B cell (primary cell): ENCODE measurements around the gene CAPN10.

Source experiments
- CTCF ChIP-seq: fragments of 200-600 bp; IDR thresholded peaks from one replicate; pipeline ENCODE4 v1.8.0; 2022; ENCODE audit warnings: antibody characterized with exemption, mild to moderate bottlenecking
- EZH2 ChIP-seq: IDR thresholded peaks from 2 replicates; pipeline ENCODE4 v1.6.1; 2012; ENCODE audit warnings: borderline replicate concordance, low read depth, mild to moderate bottlenecking, moderate library complexity, low read length; ENCODE audit not compliant: insufficient read depth, poor library complexity, severe bottlenecking

- no peak for TF ChIP-seq CTCF
- TF ChIP-seq EZH2, result no peak
Measured at GRCh38 chr2:240623531-240624010, 37.0 kb downstream of the CAPN10 start.
